Endothelial cell of umbilical vein (primary cell): ENCODE data around the gene CNDP1. TPM values are rescaled to one million over a fixed set of nuclear protein-coding genes. Genes with fewer than 3 reads are reported as not detected.

ENCODE experiments used
- BruUV-seq: library from RNA; stranded (reverse); fragments of 400-500 nt; replicated peaks from 2 replicates; lab custom pipeline; 2021; lab: Mats Ljungman, UMichigan
- CTCF ChIA-PET: fragments of 300-600, 350-600 bp; sonication (Branson Sonifier 250); formaldehyde crosslinking; loops from one replicate; lab custom pipeline; 2021; ENCODE audit warnings: antibody characterized with exemption, inconsistent platforms; lab: Charles Lee
- POLR2A ChIA-PET: fragments of 300-600, 350-600 bp; sonication (Branson Sonifier 250); formaldehyde crosslinking; loops from one replicate; lab custom pipeline; 2021; ENCODE audit warnings: antibody characterized with exemption, inconsistent platforms; lab: Charles Lee
- DNase-seq: peaks from one replicate; pipeline ENCODE4 v3.0.0-alpha.2; 2011; ENCODE audit warnings: low read depth, low spot score
- FAIRE-seq: peaks from 2 replicates; lab custom pipeline; 2011; peaks lifted over from hg19 to GRCh38; lab: Jason Lieb, UNC
- H2AFZ ChIP-seq: 2 replicates; pipeline ENCODE4 v1.6.0; 2012; ENCODE audit warnings: low read depth, low read length, control low read depth, inconsistent platforms
- H3K27ac ChIP-seq: 2 replicates; pipeline ENCODE4 v1.5.1; 2011; ENCODE audit warnings: low read depth, mild to moderate bottlenecking, control low read depth, low read length, moderate library complexity; ENCODE audit not compliant: insufficient read depth
- H3K27me3 ChIP-seq, 2 experiments: 2 replicates each; pipeline versions ENCODE4 v1.6.0 to v1.6.1; 2011; ENCODE audit warnings: low read length in 2 of 2, mixed read lengths in 1 of 2; ENCODE audit not compliant: control insufficient read depth in 2 of 2, insufficient read depth in 2 of 2
- H3K36me3 ChIP-seq, 2 experiments: 2 replicates in 1 of 2; 3 replicates in 1 of 2; pipeline ENCODE4 v1.5.1; 2011; ENCODE audit warnings: low read length in 2 of 2, mild to moderate bottlenecking in 1 of 2, moderate library complexity in 1 of 2; ENCODE audit not compliant: control insufficient read depth in 2 of 2, insufficient read depth in 2 of 2; ENCODE audit errors: extremely low read depth in 1 of 2
- H3K4me1 ChIP-seq: 3 replicates; pipeline ENCODE4 v1.5.1; 2011; ENCODE audit warnings: mild to moderate bottlenecking, low read length; ENCODE audit not compliant: control insufficient read depth, insufficient read depth; ENCODE audit errors: extremely low read depth
- H3K4me2 ChIP-seq: 2 replicates; pipeline ENCODE4 v1.6.1; 2011; ENCODE audit warnings: low read length, control low read depth, mixed read lengths; ENCODE audit not compliant: insufficient read depth
- H3K4me3 ChIP-seq, 3 experiments: fragments of 200-600 bp in 1 of 3; sonication (generic), shearing (Covaris generic) in 1 of 3; replicated peaks in 1 of 3; 2 replicates each; pipeline ENCODE4 v1.5.1; 2011 to 2016; ENCODE audit warnings: control low read depth in 3 of 3, low read length in 3 of 3, mild to moderate bottlenecking in 2 of 3, inconsistent platforms in 1 of 3, low read depth in 1 of 3, moderate library complexity in 1 of 3; ENCODE audit not compliant: insufficient read depth in 1 of 3
- H3K79me2 ChIP-seq: 2 replicates; pipeline ENCODE4 v1.6.0; 2012; ENCODE audit warnings: low read length, inconsistent platforms; ENCODE audit not compliant: control insufficient read depth, insufficient read depth
- H3K9ac ChIP-seq: replicated peaks from 2 replicates; pipeline ENCODE3; 2011; ENCODE audit warnings: low read length, control low read depth; ENCODE audit not compliant: insufficient read depth; ENCODE audit errors: extremely low read depth
- H3K9me1 ChIP-seq: replicated peaks from 3 replicates; pipeline ENCODE4 v1.6.0; 2011; ENCODE audit warnings: mild to moderate bottlenecking, low read length; ENCODE audit not compliant: control insufficient read depth, insufficient read depth; ENCODE audit errors: extremely low read depth
- H3K9me3 ChIP-seq: replicated peaks from 2 replicates; pipeline ENCODE4 v1.5.1; 2012; ENCODE audit warnings: low read length, inconsistent platforms; ENCODE audit not compliant: control insufficient read depth, insufficient read depth
- H4K20me1 ChIP-seq: replicated peaks from 2 replicates; pipeline ENCODE3; 2011; ENCODE audit warnings: mild to moderate bottlenecking, low read length; ENCODE audit not compliant: control insufficient read depth, insufficient read depth; ENCODE audit errors: extremely low read depth
- EZH2 ChIP-seq: IDR thresholded peaks from 2 replicates; pipeline ENCODE4 v1.6.1; 2012; ENCODE audit warnings: borderline replicate concordance, low read depth, mild to moderate bottlenecking, moderate library complexity, low read length, inconsistent platforms; ENCODE audit not compliant: severe bottlenecking
- FOS ChIP-seq: IDR thresholded peaks from 2 replicates; pipeline ENCODE4 v1.6.1; 2011; ENCODE audit warnings: mild to moderate bottlenecking, low read length, moderate library complexity, borderline replicate concordance; ENCODE audit not compliant: insufficient read depth
- GATA2 ChIP-seq: IDR thresholded peaks from 2 replicates; pipeline ENCODE4 v1.7.0; 2011; ENCODE audit warnings: low read depth, mild to moderate bottlenecking, moderate library complexity, mixed read lengths, low read length; ENCODE audit not compliant: insufficient read length, insufficient read depth
- JUN ChIP-seq: IDR thresholded peaks from 2 replicates; pipeline ENCODE4 v1.6.1; 2011; ENCODE audit warnings: borderline replicate concordance, low read depth; ENCODE audit not compliant: insufficient read length, insufficient read depth
- MYC ChIP-seq: IDR thresholded peaks from one replicate; pipeline ENCODE4 v1.6.1; 2011; ENCODE audit warnings: mild to moderate bottlenecking, low read depth, low read length
- POLR2A ChIP-seq: IDR thresholded peaks from 2 replicates; pipeline ENCODE4 v1.6.1; 2012; ENCODE audit warnings: low read depth, mild to moderate bottlenecking, control low read depth, low read length
- POLR2AphosphoS5 ChIP-seq: IDR thresholded peaks from 2 replicates; pipeline ENCODE4 v1.6.1; 2012; ENCODE audit warnings: low read depth, mild to moderate bottlenecking, control low read depth, low read length, moderate library complexity; ENCODE audit not compliant: insufficient read depth
- dilution Hi-C: fragments of 300-500 bp; cut with MboI; formaldehyde crosslinking; loops from one replicate; pipeline ENCODE4 v1.15.0; 2019; ENCODE audit warnings: low sequenced_read_pairs; ENCODE audit not compliant: extremely low pct_ligation_motif_present
- intact Hi-C: fragments of 100-400 bp; cut with micrococcal nuclease; formaldehyde crosslinking; loops from one replicate; pipeline ENCODE4 v1.10.0; 2022
- polyA plus RNA-seq, 4 experiments: library from polyadenylated mRNA; depleted of rRNA in 3 of 4; stranded (reverse) in 3 of 4; unstranded in 1 of 4; fragments of >200 nt; gene quantifications; 2 replicates each; pipeline versions ENCODE4 v1.2.1 to v1.2.3, GENCODE V29; 2011 to 2012; ENCODE audit warnings: missing spikeins in 1 of 4
- total RNA-seq: library from RNA; stranded (reverse); gene quantifications from 2 replicates; pipeline ENCODE4 v1.2.3, GENCODE V29; 2021
- TF ChIP-seq, protein P1 (sequence below): IDR thresholded peaks from 2 replicates; pipeline ENCODE4 v1.6.1; 2011; ENCODE audit not compliant: insufficient read depth, insufficient read length
- TF ChIP-seq, protein P2 (sequence below), 2 donors: IDR thresholded peaks; 1 replicate in 1 of 2; 2 replicates in 1 of 2; pipeline ENCODE4 v1.5.1; 2011; ENCODE audit warnings: low read length in 2 of 2, mild to moderate bottlenecking in 2 of 2, moderate library complexity in 2 of 2, control low read depth in 1 of 2, inconsistent platforms in 1 of 2, low read depth in 1 of 2; ENCODE audit not compliant: insufficient read depth in 1 of 2; ENCODE audit errors: extremely low read depth in 1 of 2

The CNDP1 gene
- total and polyA plus RNA-seq, 2 donors (not counting 3 experiments of a cell fraction or from before 2014, with no cell fraction given), result not detected

DNA sequence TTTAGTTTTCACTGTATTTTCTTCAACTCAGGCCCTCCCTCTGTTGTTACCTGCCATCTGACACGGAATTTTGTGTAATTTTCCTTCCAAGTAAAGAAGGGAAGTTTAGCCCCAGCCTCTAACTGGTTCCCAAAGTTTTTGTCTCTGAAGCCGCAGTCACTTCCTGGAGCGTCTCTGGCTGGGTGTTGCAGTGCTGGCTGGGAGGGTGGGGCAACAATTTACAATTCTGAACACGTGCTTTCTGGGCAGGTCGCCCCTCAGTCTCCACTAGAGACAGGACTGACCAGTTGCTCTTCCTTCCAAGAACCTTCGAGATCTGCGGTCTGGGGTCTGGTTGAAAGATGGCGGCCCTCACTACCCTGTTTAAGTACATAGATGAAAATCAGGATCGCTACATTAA lies 34.7 kb upstream of the CNDP1 start:
- POLR2A ChIA-PET, result no interaction called here
- Histone ChIP-seq H3K27me3 (no peaks in the 10 kb centered on the region), H3K36me3 (peaks cover 3 to 16% of the 10 kb centered on the region in 2 experiments), H3K4me3 (no peak overlapping the region), H3K27ac (no peak overlapping the region), H3K4me1 (peaks cover 11% of the 10 kb centered on the region), H3K4me2 (no peak overlapping the region), H3K9me1 (no peaks in the 10 kb centered on the region), H4K20me1 (no peaks in the 10 kb centered on the region), H3K9ac (no peak overlapping the region), H3K9me3 (no peaks in the 10 kb centered on the region), H2AFZ (no peak overlapping the region), H3K79me2 (peaks cover 23% of the 10 kb centered on the region)
- intact Hi-C loops, result loop anchor here (5.0 to 10.0 kb wide), 2 partner anchors 705 to 1993 kb away; partner anchors contain the start of gene PTGR3
- no peak for DNase-seq
- dilution Hi-C loops, result no loop called here
- TF ChIP-seq POLR2AphosphoS5, result no peak
- TF ChIP-seq, protein P1, sequence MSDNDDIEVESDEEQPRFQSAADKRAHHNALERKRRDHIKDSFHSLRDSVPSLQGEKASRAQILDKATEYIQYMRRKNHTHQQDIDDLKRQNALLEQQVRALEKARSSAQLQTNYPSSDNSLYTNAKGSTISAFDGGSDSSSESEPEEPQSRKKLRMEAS, result peak; percentile 27
- CTCF ChIA-PET, result no interaction called here
- BruUV-seq, result no TSS peak
- no peak for FAIRE-seq

DNA sequence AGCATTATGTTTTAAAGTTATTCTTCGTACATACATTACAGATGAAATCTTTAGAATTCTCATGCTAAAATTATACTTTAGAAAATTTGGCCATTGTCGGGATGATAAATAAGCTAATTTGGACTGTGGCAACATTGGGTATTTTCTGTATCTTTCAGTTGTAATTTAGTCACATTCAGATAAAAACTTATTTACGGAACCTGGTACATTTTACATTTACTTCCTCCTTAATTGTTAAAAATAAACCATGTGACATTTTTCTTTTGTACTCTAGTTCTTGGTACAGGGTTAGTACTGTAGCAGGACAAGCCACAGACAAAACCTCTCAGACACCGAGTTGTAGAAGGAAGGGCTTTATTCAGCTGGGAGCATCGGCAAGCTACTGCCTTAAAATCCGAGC lies 33.9 kb upstream of the CNDP1 start:
- Histone ChIP-seq H3K36me3 (peaks cover 3 to 16% of the 10 kb centered on the region in 2 experiments), H3K9me1 (no peaks in the 10 kb centered on the region), H4K20me1 (no peaks in the 10 kb centered on the region), H3K4me1 (peaks cover 11% of the 10 kb centered on the region), H3K27ac (no peak overlapping the region), H3K4me3 (no peak overlapping the region), H3K27me3 (no peaks in the 10 kb centered on the region), H3K4me2 (no peak overlapping the region), H3K79me2 (peaks cover 23% of the 10 kb centered on the region), H2AFZ (no peak overlapping the region), H3K9ac (no peak overlapping the region), H3K9me3 (no peaks in the 10 kb centered on the region)
- CTCF ChIA-PET, result interaction anchor here (0.7 kb wide), 1 partner anchor 51 kb away, joined by 3 read pairs; no protein-coding TSS in a partner anchor
- FAIRE-seq (peak; percentile 8), DNase-seq (no peak)
- POLR2A ChIA-PET, result no interaction called here
- intact Hi-C loops (no loop called here), dilution Hi-C loops (no loop called here)
- no peak for TF ChIP-seq EZH2
- TF ChIP-seq, protein P1, result no peak
- no peak for TF ChIP-seq FOS
- no peak for TF ChIP-seq JUN
- no peak for TF ChIP-seq MYC
- no peak for TF ChIP-seq GATA2
- TF ChIP-seq, protein P2, sequence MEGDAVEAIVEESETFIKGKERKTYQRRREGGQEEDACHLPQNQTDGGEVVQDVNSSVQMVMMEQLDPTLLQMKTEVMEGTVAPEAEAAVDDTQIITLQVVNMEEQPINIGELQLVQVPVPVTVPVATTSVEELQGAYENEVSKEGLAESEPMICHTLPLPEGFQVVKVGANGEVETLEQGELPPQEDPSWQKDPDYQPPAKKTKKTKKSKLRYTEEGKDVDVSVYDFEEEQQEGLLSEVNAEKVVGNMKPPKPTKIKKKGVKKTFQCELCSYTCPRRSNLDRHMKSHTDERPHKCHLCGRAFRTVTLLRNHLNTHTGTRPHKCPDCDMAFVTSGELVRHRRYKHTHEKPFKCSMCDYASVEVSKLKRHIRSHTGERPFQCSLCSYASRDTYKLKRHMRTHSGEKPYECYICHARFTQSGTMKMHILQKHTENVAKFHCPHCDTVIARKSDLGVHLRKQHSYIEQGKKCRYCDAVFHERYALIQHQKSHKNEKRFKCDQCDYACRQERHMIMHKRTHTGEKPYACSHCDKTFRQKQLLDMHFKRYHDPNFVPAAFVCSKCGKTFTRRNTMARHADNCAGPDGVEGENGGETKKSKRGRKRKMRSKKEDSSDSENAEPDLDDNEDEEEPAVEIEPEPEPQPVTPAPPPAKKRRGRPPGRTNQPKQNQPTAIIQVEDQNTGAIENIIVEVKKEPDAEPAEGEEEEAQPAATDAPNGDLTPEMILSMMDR (IDR thresholded peaks at IDR 0.05; ENCODE audit: extremely low read depth in 1 of 2, insufficient read depth in 1 of 2, low read depth in 1 of 2, low read length in 2 of 2), result no peak
- TF ChIP-seq POLR2AphosphoS5, result no peak
- no peak for TF ChIP-seq POLR2A
- BruUV-seq, result no TSS peak
